Aortic smooth muscle cell (primary cell): ENCODE measurements around the gene FAM81A. TPM values are rescaled to one million over a fixed set of nuclear protein-coding genes. Genes with fewer than 3 reads are reported as not detected.

Experiments used
- total RNA-seq: library from RNA; depleted of rRNA; stranded (reverse); fragments of >200 nt; gene quantifications from 2 replicates; pipeline ENCODE4 v1.2.3, GENCODE V29; 2014

Gene FAM81A
- total RNA-seq = 0.13 and 0.25 TPM in 2 replicates

DNA sequence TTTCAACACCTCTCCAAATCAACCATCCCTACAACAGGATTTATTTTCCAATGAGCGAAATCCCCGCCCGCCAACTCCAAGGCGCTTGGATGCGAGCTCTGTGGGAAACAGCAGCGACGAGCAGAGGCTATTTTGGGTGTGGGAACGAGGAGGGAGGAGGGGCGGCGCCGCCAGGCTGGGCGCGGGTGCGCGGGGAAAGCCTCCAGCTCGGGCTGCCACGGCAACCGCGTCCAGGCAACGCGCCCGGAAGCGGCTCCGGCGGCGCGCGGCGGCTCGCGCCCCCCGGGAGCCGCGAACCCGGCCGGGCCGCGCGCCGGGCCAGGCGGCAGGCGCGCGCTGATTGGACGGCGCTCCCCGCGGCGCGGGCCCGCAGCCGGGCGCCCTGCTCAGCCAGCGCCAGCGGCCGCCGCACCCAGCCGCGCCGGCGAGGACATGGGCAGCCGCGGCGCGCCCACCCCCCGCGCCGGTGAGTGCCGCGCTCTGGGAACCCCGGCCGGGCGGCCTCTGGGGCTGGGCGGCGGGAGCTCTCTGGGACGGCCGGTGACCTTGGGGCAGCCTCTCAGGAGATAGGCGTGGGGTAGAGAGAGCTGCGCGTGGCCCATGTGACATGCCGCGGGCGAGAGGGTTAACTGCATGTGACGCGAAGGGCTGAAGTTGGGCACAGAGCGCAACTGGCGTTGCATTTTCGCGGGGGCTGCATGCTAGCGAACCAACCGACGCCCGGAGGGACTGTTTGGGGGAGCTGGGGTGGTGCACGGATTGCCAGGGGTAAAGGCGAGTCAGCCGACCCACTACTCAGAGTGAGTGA, at the start of gene FAM81A:
Gene FAM81A, plus strand, starts transcription at position 370 of the 808 bp plus-strand sequence. CDS start 20,441 bp downstream, outside the sequence.

Other genes with a start within 250 kb of the FAM81A start
- gene LDHAL6B, start 231.3 kb upstream of the FAM81A start, total RNA-seq = not detected in 2 replicates
- gene MYO1E, start 65.3 kb upstream of the FAM81A start, total RNA-seq = 36.1 and 58.0 TPM in 2 replicates
- under 0.01 TPM in 1 of 2 replicates, not detected in the other for gene GCNT3, start 173.6 kb downstream of the FAM81A start, total RNA-seq
- 20.8 and 36.2 TPM in 2 replicates for gene GTF2A2, start 219.3 kb downstream of the FAM81A start, total RNA-seq